Mesenteric fat pad (tissue), 1 donor: ENCODE measurements around the gene FBXO2. TPM values are rescaled to one million over a fixed set of nuclear protein-coding genes. Genes with fewer than 3 reads are reported as not detected.

ENCODE experiments used
- DNase-seq: peaks from one replicate; pipeline ENCODE4 v3.0.0-alpha.2; 2020; ENCODE audit warnings: low spot score
- total RNA-seq: library from RNA; stranded (reverse); fragmentation: NEBNext Ultra II Directional; extraction: Animal tissue kit (Norgen Biotek cat#: 25700); gene quantifications from one replicate; pipeline ENCODE4 v1.2.1, GENCODE V29; 2021
- donor health status: DM: yes; HTN: yes; CAD: no.

Gene FBXO2
- total RNA-seq, 1 donor from 2014 or later = 0.71 TPM

GRCh38 chr1:11598461-11598860, 55.8 kb downstream of the FBXO2 start:
- no peak for DNase-seq

Other genes starting within 250 kb of the FBXO2 start
- not detected for gene DISP3, start 175.3 kb downstream of the FBXO2 start, total RNA-seq
- gene FBXO44, start 448 bp upstream of the FBXO2 start, total RNA-seq = 12.1 TPM
- 11.2 TPM for gene FBXO6, start 9.8 kb upstream of the FBXO2 start, total RNA-seq
- 25.1 TPM for gene MAD2L2, start 26.7 kb upstream of the FBXO2 start, total RNA-seq
- not detected for gene DRAXIN, start 37.3 kb upstream of the FBXO2 start, total RNA-seq
- 39.8 TPM for gene AGTRAP, start 81.7 kb upstream of the FBXO2 start, total RNA-seq
- gene C1orf167, start 107.8 kb upstream of the FBXO2 start, total RNA-seq = 1.1 TPM
- 35.8 TPM for gene MTHFR, start 151.5 kb upstream of the FBXO2 start, total RNA-seq
- gene CLCN6, start 151.8 kb upstream of the FBXO2 start, total RNA-seq = 24.1 TPM
- not detected for gene NPPA, start 193.4 kb upstream of the FBXO2 start, total RNA-seq
- gene NPPB, start 204.5 kb upstream of the FBXO2 start, total RNA-seq = not detected